Renal cortex interstitium (tissue), 11 donors: ENCODE results near the gene FGD3. TPM values are rescaled to one million over a fixed set of nuclear protein-coding genes. Genes with fewer than 3 reads are reported as not detected.

Experiments used
- DNase-seq, 11 donors: peaks; one replicate each; pipeline ENCODE4 v3.0.0-alpha.2; 2013; ENCODE audit warnings: low read depth in 9 of 11, low spot score in 4 of 11; ENCODE audit errors: extremely low read depth in 1 of 11
- polyA plus RNA-seq, 3 donors: library from polyadenylated mRNA; unstranded; fragments of 120-200 nt; gene quantifications; one replicate each; pipeline ENCODE4 v1.2.1, GENCODE V29; 2013; ENCODE audit not compliant: insufficient read length in 3 of 3

The FGD3 gene
- polyA plus RNA-seq, 3 donors, result 3.3 to 5.8 (median 5.3) TPM

- DNase-seq, result no peak
Observed at GRCh38 chr9:93059715-93060578, 112.6 kb downstream of the FGD3 start.

DNA sequence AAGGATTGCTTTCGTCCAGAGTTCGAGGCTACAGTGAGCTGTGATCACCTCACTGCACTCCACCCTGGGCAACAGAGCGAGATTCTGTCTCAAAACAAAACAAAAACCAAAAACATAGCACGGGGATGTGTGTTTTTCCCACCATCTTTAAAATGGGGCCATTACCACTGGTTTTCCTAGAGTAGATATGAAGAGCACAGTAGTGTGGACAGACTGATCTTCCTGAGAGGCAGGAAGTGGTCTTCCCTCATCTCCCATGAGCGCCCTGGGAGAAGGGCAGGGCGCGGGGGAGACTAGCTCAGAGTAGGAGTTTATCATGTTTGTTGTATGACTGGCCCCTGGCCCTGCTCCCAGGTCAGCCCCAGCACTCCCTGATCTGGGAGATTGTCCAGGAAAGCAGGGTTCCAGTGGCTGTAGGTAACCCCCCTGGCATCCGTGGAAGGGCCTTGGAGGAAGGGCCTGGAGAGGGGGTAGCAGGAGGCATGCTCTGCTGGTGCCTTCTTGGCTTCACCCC is 113.5 kb downstream of the FGD3 start:
- no peak for DNase-seq

DNA sequence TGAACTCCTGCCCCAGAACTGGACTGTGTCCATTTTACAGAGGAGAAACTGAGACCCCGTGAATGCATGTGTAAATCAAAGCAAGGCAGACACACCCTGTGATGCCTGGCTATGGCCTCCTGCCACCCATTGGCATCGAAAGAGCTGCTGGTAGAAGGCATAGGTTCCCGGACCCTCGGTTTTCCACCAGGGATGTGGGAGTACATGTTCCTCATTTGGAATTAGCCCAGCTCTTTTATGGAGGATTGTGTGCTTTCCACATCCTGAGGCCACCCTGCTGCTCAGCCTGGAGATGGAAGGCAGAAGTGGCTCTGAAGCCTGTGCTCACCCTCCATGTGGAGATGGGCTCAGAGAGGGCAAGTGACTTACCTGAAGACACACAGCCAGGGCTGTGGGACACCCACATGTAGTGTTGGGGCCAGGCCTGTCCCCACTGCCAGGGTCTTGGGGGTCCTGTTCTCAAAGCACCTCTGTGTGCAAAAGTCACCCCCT is 114.0 kb downstream of the FGD3 start:
- DNase-seq, result no peak

DNA sequence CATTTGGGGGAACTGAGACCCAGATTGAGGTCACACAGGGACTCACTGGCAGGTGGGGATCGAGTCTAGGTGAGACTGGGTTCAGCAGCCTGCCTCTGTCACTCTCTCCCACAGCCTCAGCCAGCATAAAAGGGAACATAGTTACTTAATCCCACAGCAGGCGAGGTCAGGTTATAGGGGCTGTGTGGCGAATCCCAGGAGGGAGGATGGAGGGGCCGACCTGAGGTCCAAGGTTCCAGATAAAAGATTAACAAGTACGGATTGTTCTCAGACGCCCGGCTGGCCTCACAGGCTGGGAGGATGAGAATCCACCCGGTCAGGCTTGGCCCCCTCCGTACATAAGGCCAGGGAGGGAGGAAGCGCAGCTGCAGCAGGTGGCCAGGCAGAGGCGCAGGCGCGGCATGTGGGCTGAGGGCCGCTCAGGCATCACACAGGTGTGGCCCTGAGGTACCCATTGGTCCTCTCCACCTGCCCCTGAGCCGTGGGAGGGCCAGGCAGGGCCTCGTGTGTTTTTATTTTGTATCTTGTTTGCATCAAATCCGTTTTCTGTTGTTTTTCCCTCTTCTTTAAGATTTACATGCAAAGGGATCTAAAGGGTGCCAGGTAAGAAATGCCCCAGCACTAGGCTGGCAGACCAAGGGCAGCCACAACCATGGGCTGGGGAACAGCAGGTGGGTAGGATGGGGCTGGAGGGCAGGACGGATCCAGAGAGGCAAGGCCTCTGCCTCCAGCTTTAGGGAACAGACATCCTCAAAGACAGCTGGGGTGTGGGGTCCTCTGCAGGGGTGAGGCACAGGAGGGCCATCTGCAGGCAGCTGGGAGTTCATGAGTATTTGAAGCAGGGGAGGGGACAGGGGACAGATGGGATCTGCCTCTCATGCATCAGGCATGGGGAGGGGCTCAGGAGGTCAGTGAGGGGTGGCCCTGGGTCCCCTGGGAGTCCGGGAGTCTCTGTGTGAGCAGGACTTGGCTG is 114.8 kb downstream of the FGD3 start:
- peak in 6 of 11 donors; percentile 32 to 59 (median 46) for DNase-seq

DNA sequence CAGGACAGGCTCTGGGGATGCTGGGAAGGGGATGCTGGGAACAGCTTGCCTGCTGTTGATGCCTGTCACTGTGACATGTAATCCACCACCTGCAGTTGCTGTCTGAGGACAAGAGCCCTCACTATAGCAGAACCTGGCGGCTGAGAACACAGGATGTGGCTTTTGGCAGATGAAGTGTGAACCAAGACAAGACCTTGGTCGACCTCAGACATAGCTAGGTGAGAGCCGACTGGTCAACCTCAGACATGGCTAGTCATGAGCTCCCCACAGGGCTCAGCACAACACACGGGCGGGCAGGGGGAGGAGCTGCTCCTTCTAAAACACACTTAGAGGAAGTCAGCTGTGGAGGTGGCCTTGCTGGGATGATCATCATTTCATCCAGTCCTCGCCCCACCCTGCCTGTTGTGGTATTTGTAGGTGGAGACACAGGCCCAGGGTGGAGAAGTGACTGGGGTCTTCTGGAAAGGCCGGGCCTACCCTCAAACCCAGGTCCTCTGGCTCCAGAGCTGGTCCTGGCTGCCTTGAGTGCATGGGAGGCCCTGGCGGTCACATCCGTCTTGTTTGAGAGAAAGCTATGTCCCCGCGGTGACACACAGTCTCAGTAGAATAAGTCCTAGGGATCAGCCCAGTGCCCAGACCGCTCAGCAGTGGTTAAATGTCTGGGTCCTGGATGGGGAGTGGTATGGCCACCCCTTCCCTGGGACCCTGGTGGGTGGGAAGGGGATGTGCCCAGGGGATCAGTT is 117.2 kb downstream of the FGD3 start:
- no peak for DNase-seq

DNA sequence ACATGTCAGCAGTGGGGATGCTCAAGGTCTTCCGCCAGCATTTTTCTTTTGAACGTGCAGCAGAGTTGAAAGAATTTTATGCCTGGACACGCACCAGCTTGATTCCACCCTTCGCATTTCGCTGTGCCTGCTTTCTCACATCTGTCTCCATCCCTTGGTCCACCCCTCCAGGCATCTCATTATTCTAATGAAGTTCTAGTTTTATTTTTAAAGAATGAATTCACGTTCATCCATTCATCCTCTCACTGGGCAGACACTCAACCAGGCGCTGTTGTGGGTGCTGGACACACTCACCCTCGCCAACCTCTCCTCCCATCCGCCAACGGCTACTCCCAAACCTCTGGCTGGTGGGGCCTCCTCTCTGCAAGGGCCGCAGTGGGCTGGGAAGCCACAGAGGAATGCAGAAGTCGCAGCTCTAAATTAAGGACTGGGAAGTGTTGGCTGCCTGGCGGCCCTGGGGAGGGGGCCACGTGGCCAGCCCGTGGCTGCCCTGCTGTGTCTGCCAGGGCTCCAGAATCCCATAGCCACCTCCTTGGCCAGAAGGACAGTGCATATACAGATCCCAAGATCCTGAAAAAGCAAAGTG is 117.9 kb downstream of the FGD3 start:
- no peak for DNase-seq

DNA sequence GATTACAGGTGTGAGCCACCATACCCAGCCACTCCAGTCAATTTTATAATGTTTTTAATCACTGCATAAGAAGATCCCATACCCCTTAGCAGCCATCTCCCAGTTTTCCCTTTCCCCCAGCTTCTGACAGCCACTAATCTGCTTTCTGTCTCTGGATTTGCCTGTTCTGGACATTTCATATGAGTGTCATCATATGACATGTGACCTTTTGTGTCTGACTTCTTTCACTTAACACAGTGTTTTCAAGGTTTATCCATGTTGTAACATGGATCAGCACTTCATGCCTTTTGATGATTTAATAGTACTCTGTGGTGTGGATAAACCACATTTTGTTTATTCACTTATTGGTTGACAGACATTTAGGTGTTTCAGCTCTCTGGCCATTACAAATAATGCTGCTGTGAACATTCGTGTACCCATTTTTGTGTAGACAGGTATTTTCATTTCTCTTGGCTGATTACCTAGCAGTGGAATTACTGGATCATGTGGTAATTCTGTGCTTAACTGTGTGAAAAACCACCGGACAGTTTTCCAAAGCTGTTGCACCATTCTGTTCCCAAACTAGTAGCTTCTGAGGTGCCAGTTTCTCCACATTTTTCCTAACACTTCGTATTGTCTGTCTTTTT is 119.8 kb downstream of the FGD3 start:
- no peak for DNase-seq

- no peak for DNase-seq
Observed at GRCh38 chr9:93068956-93069355, 121.6 kb downstream of the FGD3 start.

DNA sequence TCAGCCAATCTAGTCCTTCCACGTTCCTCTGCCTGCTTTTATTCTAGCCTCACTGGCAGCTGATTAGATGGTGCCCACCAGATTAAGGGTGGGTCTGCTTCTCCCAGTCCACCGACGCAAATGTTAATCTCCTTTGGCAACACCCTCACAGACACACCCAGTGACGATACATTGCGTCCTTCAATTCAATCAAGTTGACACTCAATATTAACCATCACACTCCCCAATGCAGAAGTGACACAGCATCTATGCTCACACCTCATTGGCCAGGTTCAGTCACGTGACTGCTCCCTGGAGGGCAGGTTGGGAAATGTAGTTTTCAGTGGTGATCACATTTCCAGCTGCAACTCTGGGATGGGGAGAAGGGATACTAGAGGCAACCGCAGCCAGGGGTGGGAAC is 124.1 kb downstream of the FGD3 start:
- DNase-seq, result no peak

DNA sequence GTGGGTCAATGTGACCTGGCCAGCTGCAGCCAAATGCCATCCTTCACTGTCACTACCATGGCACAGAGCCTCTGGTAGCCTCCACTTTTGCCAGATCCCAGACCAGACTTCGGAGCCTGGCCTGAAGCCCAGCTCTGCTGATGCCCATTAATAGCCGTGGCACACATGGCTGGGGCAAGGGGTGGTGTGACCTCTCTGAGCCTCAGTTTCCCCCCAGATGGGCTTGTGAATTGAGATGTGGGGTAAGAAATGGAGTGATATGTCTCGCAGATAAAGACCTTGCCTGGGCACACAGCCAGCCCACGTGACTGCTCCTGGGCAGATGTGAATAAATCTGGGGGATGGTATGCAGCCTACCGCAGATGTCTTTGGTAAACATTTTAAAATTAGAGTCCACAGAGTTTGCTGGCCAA is 125.1 kb downstream of the FGD3 start:
- no peak for DNase-seq

DNA sequence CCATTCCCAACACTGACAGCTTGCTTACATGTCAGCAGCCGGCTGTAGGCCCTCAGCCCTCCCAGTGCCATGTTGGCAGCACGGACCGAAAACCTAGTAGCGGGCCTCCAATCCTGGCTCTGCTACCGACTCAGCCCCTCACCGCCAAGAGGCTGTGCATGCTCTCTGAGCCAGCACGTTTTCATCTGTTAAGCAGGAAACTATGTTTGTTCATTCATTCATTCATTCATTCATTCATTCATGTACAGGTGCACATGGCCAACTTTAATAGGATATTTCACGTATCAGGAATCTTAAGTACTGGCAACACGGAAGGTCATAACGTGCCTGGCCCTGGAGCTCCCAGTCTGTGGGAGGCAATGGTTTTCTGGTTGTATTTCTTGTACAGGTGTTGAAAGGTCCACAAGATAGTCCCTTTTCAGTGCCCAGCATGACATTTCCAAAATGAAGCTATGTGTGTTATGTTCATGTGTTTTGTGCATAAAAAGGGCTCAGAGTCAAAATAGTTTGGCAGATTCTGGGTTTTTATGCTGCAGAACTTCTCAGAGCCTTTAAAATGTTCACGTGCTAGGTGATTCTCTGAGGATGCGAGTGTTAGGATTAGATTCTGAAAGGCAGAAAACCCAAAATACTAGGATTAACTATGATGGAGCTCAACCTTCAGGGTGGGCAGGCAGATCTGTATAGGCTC is 128.9 kb downstream of the FGD3 start:
- DNase-seq, result no peak

DNA sequence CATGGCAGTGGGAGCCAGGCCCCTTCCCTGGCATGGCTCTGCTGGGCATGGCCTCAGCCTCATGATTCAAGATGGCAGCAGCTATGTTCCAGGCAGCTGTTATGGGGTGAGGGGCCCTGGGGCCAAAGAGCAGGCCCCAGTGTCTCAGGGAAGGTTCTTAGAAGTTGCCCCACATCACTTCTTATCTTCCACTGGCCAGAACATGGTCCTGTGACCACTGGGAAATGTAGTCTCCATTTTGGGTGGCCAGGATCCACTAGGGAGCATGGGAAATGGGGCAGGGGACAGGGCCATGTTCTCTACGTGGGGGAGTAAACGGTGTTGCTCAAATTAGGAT is 129.4 kb downstream of the FGD3 start:
- DNase-seq, result no peak

DNA sequence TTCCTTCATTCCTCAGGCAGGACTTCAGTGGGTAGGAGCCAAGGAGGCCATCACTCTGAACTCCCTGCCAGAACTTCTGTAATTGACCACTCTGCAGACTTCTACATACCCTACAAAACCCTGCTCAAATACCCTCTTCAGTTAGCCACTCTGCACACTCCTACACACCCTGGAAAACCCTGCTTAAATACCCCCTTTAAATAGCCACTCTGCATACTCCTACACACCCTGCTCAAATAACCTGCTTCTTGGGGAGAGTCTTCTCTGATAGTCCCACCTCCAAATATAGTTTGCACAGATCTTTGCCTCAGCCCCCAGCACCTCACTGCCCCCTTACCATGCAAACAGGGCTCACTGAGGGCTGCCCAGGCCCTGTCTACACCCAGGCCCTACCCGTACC is 130.0 kb downstream of the FGD3 start:
- DNase-seq, result no peak

GRCh38 chr9:93077811-93078210 is 130.5 kb downstream of the FGD3 start:
- no peak for DNase-seq

DNA sequence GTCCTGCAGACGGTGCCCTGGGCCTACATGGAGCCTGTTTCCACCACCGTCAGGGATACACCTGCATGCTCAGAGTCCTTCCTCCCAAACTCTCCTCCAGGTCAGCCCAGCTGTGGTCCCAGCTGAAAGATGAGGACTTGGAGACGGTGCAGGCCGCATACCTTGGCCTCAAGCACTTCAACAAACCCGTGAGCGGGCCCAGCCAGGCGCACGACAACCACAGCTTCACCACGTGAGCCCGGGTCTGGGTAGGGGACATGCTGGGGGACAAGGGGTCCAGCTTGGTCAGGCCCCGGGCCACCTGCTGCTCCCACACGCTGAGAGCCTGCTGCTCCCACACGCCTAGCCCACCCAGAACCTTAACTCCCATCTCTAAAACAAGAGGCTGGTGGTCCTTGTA is 132.0 kb downstream of the FGD3 start:
- no peak for DNase-seq

- DNase-seq, result no peak
Observed at GRCh38 chr9:93080406-93080805, 133.1 kb downstream of the FGD3 start.

DNA sequence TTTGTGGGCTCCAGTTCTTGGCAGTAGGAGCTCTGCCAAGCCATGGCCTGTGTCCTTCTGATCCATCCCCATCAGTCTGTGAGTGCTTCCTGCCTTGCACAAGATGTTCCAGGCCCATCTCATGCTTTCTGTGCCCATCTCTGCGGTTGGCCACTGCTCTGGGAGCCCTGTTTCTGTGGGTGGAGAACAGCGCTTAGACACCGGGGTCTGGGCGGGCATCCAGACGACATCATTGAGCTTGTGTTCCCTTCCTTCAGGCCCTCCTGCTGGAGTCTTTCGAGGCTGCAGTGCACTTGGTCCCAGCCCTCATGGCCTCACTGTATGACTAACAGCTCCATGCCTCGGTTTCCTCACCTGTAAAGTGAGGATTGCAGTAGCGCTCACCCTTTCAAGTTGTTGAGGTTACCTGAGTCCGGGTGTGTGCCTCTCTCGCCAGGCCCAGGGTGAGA is 133.8 kb downstream of the FGD3 start:
- DNase-seq, result no peak

- no peak for DNase-seq
Observed at GRCh38 chr9:93081931-93082330, 134.6 kb downstream of the FGD3 start.
